ENCODE measurements around the gene SP100. TPM values are rescaled to one million over a fixed set of nuclear protein-coding genes. Genes with fewer than 3 reads are reported as not detected.

SP100 gene
- polyA plus RNA-seq, 1 donor (not counting 4 experiments of a cell fraction or from before 2014, with no cell fraction given) = 136 TPM

GRCh38 chr2:230383453-230383852, 32.5 kb upstream of the SP100 start:
- FAIRE-seq (no peak), DNase-seq (ENCODE audit: low read depth, low spot score) (no peak)
- TF ChIP-seq, protein P1, sequence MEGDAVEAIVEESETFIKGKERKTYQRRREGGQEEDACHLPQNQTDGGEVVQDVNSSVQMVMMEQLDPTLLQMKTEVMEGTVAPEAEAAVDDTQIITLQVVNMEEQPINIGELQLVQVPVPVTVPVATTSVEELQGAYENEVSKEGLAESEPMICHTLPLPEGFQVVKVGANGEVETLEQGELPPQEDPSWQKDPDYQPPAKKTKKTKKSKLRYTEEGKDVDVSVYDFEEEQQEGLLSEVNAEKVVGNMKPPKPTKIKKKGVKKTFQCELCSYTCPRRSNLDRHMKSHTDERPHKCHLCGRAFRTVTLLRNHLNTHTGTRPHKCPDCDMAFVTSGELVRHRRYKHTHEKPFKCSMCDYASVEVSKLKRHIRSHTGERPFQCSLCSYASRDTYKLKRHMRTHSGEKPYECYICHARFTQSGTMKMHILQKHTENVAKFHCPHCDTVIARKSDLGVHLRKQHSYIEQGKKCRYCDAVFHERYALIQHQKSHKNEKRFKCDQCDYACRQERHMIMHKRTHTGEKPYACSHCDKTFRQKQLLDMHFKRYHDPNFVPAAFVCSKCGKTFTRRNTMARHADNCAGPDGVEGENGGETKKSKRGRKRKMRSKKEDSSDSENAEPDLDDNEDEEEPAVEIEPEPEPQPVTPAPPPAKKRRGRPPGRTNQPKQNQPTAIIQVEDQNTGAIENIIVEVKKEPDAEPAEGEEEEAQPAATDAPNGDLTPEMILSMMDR (optimal IDR thresholded peaks at IDR 0.05 in 1 of 3, IDR thresholded peaks at IDR 0.05 in 1 of 3, conservative IDR thresholded peaks at IDR 0.05 in 1 of 3; ENCODE audit: extremely low read depth in 1 of 3, insufficient read depth in 2 of 3, low read length in 3 of 3) = no peak
- no peak for TF ChIP-seq EZH2 (IDR thresholded peaks at IDR 0.05; ENCODE audit: low read length)
- no peaks in the 10 kb centered on the region for H3K4me1 ChIP-seq (ENCODE audit: control insufficient read depth, extremely low read depth, insufficient read depth, low read length)
- H3K9me1 ChIP-seq (ENCODE audit: control insufficient read depth, extremely low read depth, insufficient read depth, low read length) = no peaks in the 10 kb centered on the region
- dilution Hi-C loops (cut with MboI; ENCODE audit: extremely low pct_ligation_motif_present, low sequenced_read_pairs) = no loop called here
- no peaks in the 10 kb centered on the region for H3K79me2 ChIP-seq (ENCODE audit: control insufficient read depth, insufficient read depth, low read length)
- H2AFZ ChIP-seq (ENCODE audit: control insufficient read depth, low read length) = no peak overlapping the region
- no peak overlapping the region for H3K4me3 ChIP-seq (ENCODE audit: control insufficient read depth in 2 of 3, extremely low read depth in 1 of 3, insufficient read depth in 2 of 3, low read depth in 1 of 3, low read length in 3 of 3)
- H3K4me2 ChIP-seq (ENCODE audit: control insufficient read depth, extremely low read depth, insufficient read depth, low read depth, low read length) = no peak overlapping the region
- peaks cover 0 to 2% of the 10 kb centered on the region in 2 experiments for H3K36me3 ChIP-seq (ENCODE audit: control insufficient read depth in 2 of 2, extremely low read depth in 1 of 2, insufficient read depth in 2 of 2, low read length in 2 of 2)
- H3K27ac ChIP-seq (ENCODE audit: control insufficient read depth, insufficient read depth, low read length) = no peak overlapping the region
- no peaks in the 10 kb centered on the region for H4K20me1 ChIP-seq (ENCODE audit: control insufficient read depth, extremely low read depth, insufficient read depth, low read length)
- H3K9ac ChIP-seq (ENCODE audit: control insufficient read depth, extremely low read depth, insufficient read depth, low read length) = no peak overlapping the region
- no peaks in the 10 kb centered on the region for H3K27me3 ChIP-seq (ENCODE audit: control insufficient read depth, extremely low read depth, insufficient read depth, low read length)
- no peaks in the 10 kb centered on the region for H3K9me3 ChIP-seq (ENCODE audit: control insufficient read depth, low read depth, low read length)

GRCh38 chr2:230384986-230385385, 31.0 kb upstream of the SP100 start:
- no peak overlapping the region for H3K4me3 ChIP-seq (ENCODE audit: control insufficient read depth in 2 of 3, extremely low read depth in 1 of 3, insufficient read depth in 2 of 3, low read depth in 1 of 3, low read length in 3 of 3)
- TF ChIP-seq, protein P1 (optimal IDR thresholded peaks at IDR 0.05 in 1 of 3, IDR thresholded peaks at IDR 0.05 in 1 of 3, conservative IDR thresholded peaks at IDR 0.05 in 1 of 3; ENCODE audit: extremely low read depth in 1 of 3, insufficient read depth in 2 of 3, low read length in 3 of 3) = no peak
- TF ChIP-seq EZH2 (IDR thresholded peaks at IDR 0.05; ENCODE audit: low read length) = no peak
- no peak overlapping the region for H3K27ac ChIP-seq (ENCODE audit: control insufficient read depth, insufficient read depth, low read length)
- no peaks in the 10 kb centered on the region for H3K79me2 ChIP-seq (ENCODE audit: control insufficient read depth, insufficient read depth, low read length)
- FAIRE-seq (no peak), DNase-seq (ENCODE audit: low read depth, low spot score) (no peak)
- H3K9ac ChIP-seq (ENCODE audit: control insufficient read depth, extremely low read depth, insufficient read depth, low read length) = no peak overlapping the region
- no peaks in the 10 kb centered on the region for H4K20me1 ChIP-seq (ENCODE audit: control insufficient read depth, extremely low read depth, insufficient read depth, low read length)
- H3K27me3 ChIP-seq (ENCODE audit: control insufficient read depth, extremely low read depth, insufficient read depth, low read length) = no peaks in the 10 kb centered on the region
- H3K4me1 ChIP-seq (ENCODE audit: control insufficient read depth, extremely low read depth, insufficient read depth, low read length) = no peaks in the 10 kb centered on the region
- H2AFZ ChIP-seq (ENCODE audit: control insufficient read depth, low read length) = no peak overlapping the region
- peaks cover 0 to 5% of the 10 kb centered on the region in 2 experiments for H3K36me3 ChIP-seq (ENCODE audit: control insufficient read depth in 2 of 2, extremely low read depth in 1 of 2, insufficient read depth in 2 of 2, low read length in 2 of 2)
- H3K9me3 ChIP-seq (ENCODE audit: control insufficient read depth, low read depth, low read length) = no peaks in the 10 kb centered on the region
- H3K9me1 ChIP-seq (ENCODE audit: control insufficient read depth, extremely low read depth, insufficient read depth, low read length) = no peaks in the 10 kb centered on the region
- dilution Hi-C loops (cut with MboI; ENCODE audit: extremely low pct_ligation_motif_present, low sequenced_read_pairs) = no loop called here
- no peak overlapping the region for H3K4me2 ChIP-seq (ENCODE audit: control insufficient read depth, extremely low read depth, insufficient read depth, low read depth, low read length)
